Astrocyte of the cerebellum (primary cell): ENCODE data around the gene PAK2.
"Not testable (repeated sequence)": the region's sequence is repeated elsewhere in the genome, so short reads cannot be mapped to it uniquely, and the experiment has no call there.

Source experiments
- DNase-seq: peaks from one replicate; pipeline ENCODE4 v3.0.0-alpha.2; 2011; ENCODE audit warnings: low read depth
- H3K4me3 ChIP-seq: 2 replicates; pipeline ENCODE4 v1.5.1; 2011; ENCODE audit warnings: mild to moderate bottlenecking, low read depth, low read length, moderate library complexity
- in situ Hi-C: cut with HindIII; loops from 2 replicates; pipeline ENCODE4 v1.10.0; 2017; ENCODE audit warnings: low sequenced_read_pairs
- TF ChIP-seq, protein P1 (sequence below): IDR thresholded peaks from 2 replicates; pipeline ENCODE4 v1.5.1; 2012; ENCODE audit warnings: low read length, low read depth, moderate library complexity, mild to moderate bottlenecking; ENCODE audit errors: missing control alignments

Gene PAK2

GRCh38 chr3:196803891-196804468 is 64.3 kb downstream of the PAK2 start:
- in situ Hi-C loops = no loop called here
- no peak for DNase-seq
- TF ChIP-seq, protein P1, sequence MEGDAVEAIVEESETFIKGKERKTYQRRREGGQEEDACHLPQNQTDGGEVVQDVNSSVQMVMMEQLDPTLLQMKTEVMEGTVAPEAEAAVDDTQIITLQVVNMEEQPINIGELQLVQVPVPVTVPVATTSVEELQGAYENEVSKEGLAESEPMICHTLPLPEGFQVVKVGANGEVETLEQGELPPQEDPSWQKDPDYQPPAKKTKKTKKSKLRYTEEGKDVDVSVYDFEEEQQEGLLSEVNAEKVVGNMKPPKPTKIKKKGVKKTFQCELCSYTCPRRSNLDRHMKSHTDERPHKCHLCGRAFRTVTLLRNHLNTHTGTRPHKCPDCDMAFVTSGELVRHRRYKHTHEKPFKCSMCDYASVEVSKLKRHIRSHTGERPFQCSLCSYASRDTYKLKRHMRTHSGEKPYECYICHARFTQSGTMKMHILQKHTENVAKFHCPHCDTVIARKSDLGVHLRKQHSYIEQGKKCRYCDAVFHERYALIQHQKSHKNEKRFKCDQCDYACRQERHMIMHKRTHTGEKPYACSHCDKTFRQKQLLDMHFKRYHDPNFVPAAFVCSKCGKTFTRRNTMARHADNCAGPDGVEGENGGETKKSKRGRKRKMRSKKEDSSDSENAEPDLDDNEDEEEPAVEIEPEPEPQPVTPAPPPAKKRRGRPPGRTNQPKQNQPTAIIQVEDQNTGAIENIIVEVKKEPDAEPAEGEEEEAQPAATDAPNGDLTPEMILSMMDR = no peak
- no peak overlapping the region for H3K4me3 ChIP-seq

DNA sequence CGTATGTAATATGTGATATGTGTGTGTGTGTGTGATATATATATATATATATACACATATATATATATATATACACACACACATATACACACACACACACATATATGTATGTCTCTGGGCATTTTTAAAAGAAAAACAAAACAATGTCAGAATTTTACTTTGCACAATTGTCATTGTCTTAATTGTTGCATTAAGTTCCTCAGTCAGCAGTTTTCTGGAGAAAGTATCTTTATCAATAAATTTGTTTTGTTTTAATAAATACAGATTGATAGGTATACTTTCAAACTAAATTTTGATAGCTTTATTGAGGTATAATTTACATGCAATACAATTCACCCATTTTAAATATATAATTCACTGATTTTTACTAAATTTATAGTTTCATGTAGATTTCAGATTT is 65.1 kb downstream of the PAK2 start:
- TF ChIP-seq, protein P1 = no peak
- no peak overlapping the region for H3K4me3 ChIP-seq
- in situ Hi-C loops = no loop called here
- DNase-seq = no peak

- in situ Hi-C loops = no loop called here
- H3K4me3 ChIP-seq = no peak overlapping the region
- TF ChIP-seq, protein P1 = no peak
- DNase-seq = no peak
Measured at GRCh38 chr3:196810963-196811581, 71.4 kb downstream of the PAK2 start.

GRCh38 chr3:196812853-196813252 is 73.2 kb downstream of the PAK2 start:
- TF ChIP-seq, protein P1 = no peak
- in situ Hi-C loops = no loop called here
- DNase-seq = no peak
- H3K4me3 ChIP-seq = no peak overlapping the region

- DNase-seq = no peak
- in situ Hi-C loops = no loop called here
- H3K4me3 ChIP-seq = no peak overlapping the region
- TF ChIP-seq, protein P1 = no peak
Measured at GRCh38 chr3:196813903-196814302, 74.2 kb downstream of the PAK2 start.

- TF ChIP-seq, protein P1 = no peak
- DNase-seq = peak; percentile 66
- in situ Hi-C loops = loop anchor here (5.0 to 10.0 kb wide), 2 partner anchors 35 to 83 kb away; no protein-coding TSS in a partner anchor
- H3K4me3 ChIP-seq = no peak overlapping the region
Measured at GRCh38 chr3:196821806-196822355, 82.2 kb downstream of the PAK2 start.

- DNase-seq = not testable (repeated sequence)
- in situ Hi-C loops = loop anchor here (10.0 kb wide), 1 partner anchor 75 kb away; no protein-coding TSS in a partner anchor
Measured at GRCh38 chr3:196829651-196830050, 90.0 kb downstream of the PAK2 start.

More at GRCh38 chr3:196829651-196830050, 90.0 kb downstream of the PAK2 start:
- H3K4me3 ChIP-seq = not testable (repeated sequence)
